Mesendoderm (in vitro differentiated cells): ENCODE results near the gene NDUFAF8.

Source experiments
- DNase-seq: peaks from one replicate; pipeline ENCODE4 v3.0.0; 2013
- H2AK5ac ChIP-seq: 2 replicates; pipeline ENCODE4 v1.6.1; 2013; ENCODE audit warnings: low read length, inconsistent platforms
- H2BK120ac ChIP-seq: 2 replicates; pipeline ENCODE4 v1.6.1; 2013; ENCODE audit warnings: low read depth, mild to moderate bottlenecking, low read length, moderate library complexity, mixed read lengths
- H2BK15ac ChIP-seq: replicated peaks from 2 replicates; pipeline ENCODE4 v1.6.1; 2013; ENCODE audit warnings: low read depth, mild to moderate bottlenecking, moderate library complexity
- H2BK5ac ChIP-seq: 2 replicates; pipeline ENCODE4 v1.6.1; 2013; ENCODE audit warnings: low read length, inconsistent platforms
- H3K18ac ChIP-seq: 2 replicates; pipeline ENCODE4 v1.6.1; 2013; ENCODE audit warnings: mild to moderate bottlenecking, low read length, mixed read lengths
- H3K23ac ChIP-seq: one replicate; pipeline ENCODE4 v1.6.1; 2013; ENCODE audit warnings: low read length
- H3K27ac ChIP-seq: 2 replicates; pipeline ENCODE4 v1.5.1; 2013; ENCODE audit warnings: low read depth, mild to moderate bottlenecking, inconsistent platforms, low read length, moderate library complexity
- H3K27me3 ChIP-seq: 2 replicates; pipeline ENCODE4 v1.6.1; 2013; ENCODE audit warnings: low read length, control low read depth, mild to moderate bottlenecking, inconsistent platforms; ENCODE audit not compliant: insufficient read depth, poor library complexity
- H3K36me3 ChIP-seq: 2 replicates; pipeline ENCODE4 v1.6.1; 2013; ENCODE audit warnings: low read length, inconsistent platforms; ENCODE audit not compliant: control insufficient read depth, insufficient read depth
- H3K4ac ChIP-seq: one replicate; pipeline ENCODE4 v1.6.1; 2013; ENCODE audit warnings: low read depth, mild to moderate bottlenecking, low read length, moderate library complexity
- H3K4me1 ChIP-seq: 2 replicates; pipeline ENCODE4 v1.6.1; 2013; ENCODE audit warnings: low read depth, low read length, inconsistent platforms; ENCODE audit not compliant: control insufficient read depth
- H3K4me2 ChIP-seq: 2 replicates; pipeline ENCODE4 v1.6.1; 2013; ENCODE audit warnings: low read length
- H3K4me3 ChIP-seq: 2 replicates; pipeline ENCODE4 v1.5.1; 2013; ENCODE audit warnings: mild to moderate bottlenecking, low read length
- H3K56ac ChIP-seq: one replicate; pipeline ENCODE4 v1.6.1; 2013; ENCODE audit warnings: low read length
- H3K79me1 ChIP-seq: 2 replicates; pipeline ENCODE4 v1.6.1; 2013; ENCODE audit warnings: low read length, inconsistent platforms
- H3K79me2 ChIP-seq: 2 replicates; pipeline ENCODE4 v1.6.1; 2013; ENCODE audit warnings: mild to moderate bottlenecking, low read length; ENCODE audit not compliant: control insufficient read depth, insufficient read depth
- H3K9ac ChIP-seq: 2 replicates; pipeline ENCODE4 v1.6.1; 2013; ENCODE audit warnings: low read length, inconsistent platforms
- H4K5ac ChIP-seq: one replicate; pipeline ENCODE4 v1.6.1; 2013; ENCODE audit warnings: low read length
- H4K8ac ChIP-seq: one replicate; pipeline ENCODE4 v1.6.1; 2013; ENCODE audit warnings: low read depth, mild to moderate bottlenecking, control low read depth, low read length, moderate library complexity
- WGBS: extraction: QIAGEN DNeasy Blood & Tissue Kit; methylation state at CpG from one replicate; pipeline ENCODE4 v1.1.7; 2013; ENCODE audit warnings: low lambda C conversion rate, missing lambda C conversion rate; ENCODE audit not compliant: insufficient coverage; ENCODE audit errors: extremely low coverage; 5-methylcytosine and 5-hydroxymethylcytosine counted together

The NDUFAF8 gene

DNA sequence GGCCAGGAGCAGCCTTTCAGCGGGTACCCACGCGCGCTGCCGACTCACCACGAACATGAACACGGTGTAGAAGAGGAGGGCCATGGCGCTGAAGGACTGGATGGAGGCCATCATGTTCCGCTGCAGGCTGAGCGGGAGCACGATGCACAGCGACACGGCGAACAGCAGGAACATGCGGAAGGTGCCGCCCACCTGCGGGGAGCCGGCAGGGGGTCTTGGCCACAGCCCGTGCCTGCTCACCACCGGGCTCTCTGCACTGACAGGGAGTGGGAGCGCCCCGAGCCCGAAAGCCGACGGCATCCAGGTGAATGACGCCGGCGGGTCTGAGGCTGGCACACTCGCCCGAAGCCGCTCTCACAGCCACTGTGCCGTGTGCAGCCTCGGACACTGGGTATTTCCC, 43.0 kb downstream of the NDUFAF8 start:
- no peak overlapping the region for H2BK120ac ChIP-seq
- no peak overlapping the region for H3K4me3 ChIP-seq
- H3K79me2 ChIP-seq: peaks cover 4% of the 10 kb centered on the region
- H4K8ac ChIP-seq: no peak overlapping the region
- H3K4me1 ChIP-seq: no peaks in the 10 kb centered on the region
- H3K79me1 ChIP-seq: peaks cover 5% of the 10 kb centered on the region
- H2AK5ac ChIP-seq: no peak overlapping the region
- no peak overlapping the region for H3K4ac ChIP-seq
- no peak overlapping the region for H2BK5ac ChIP-seq
- no peaks in the 10 kb centered on the region for H3K36me3 ChIP-seq
- no peak overlapping the region for H3K4me2 ChIP-seq
- no peak overlapping the region for H2BK15ac ChIP-seq
- no peak overlapping the region for H3K18ac ChIP-seq
- no peak for DNase-seq
- H3K56ac ChIP-seq: no peak overlapping the region
- H3K9ac ChIP-seq: no peak overlapping the region
- no CpG with 5 or more reads among the region's 33 CpGs for WGBS
- H3K23ac ChIP-seq: no peak overlapping the region
- H4K5ac ChIP-seq: no peak overlapping the region
- H3K27ac ChIP-seq: no peak overlapping the region
- no peaks in the 10 kb centered on the region for H3K27me3 ChIP-seq

DNA sequence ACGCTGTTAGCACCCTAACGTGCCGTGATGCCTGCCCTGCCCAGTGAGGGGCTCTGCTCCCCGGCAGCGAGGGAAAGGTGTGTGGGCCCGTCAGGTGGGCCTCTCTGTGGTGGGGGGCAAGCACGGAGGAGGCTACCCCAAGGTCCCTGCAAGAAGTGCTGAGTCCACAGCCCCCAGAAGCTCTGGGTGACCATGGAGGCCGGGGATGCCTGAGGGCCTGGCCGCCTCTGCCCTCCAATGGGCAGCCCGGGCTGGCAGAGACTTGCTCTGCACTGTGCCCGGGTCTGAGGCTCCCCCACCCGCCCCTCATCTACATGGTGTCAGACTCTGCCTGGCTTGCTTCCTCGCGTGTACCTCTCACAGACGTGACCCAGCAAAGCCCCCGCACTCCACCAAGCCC, 43.8 kb downstream of the NDUFAF8 start:
- H3K18ac ChIP-seq: no peak overlapping the region
- H3K56ac ChIP-seq: no peak overlapping the region
- no peak overlapping the region for H3K23ac ChIP-seq
- no peak overlapping the region for H3K27ac ChIP-seq
- no peak overlapping the region for H4K8ac ChIP-seq
- no peak overlapping the region for H3K4me3 ChIP-seq
- no peaks in the 10 kb centered on the region for H3K4me1 ChIP-seq
- no peak overlapping the region for H2AK5ac ChIP-seq
- no peak overlapping the region for H2BK5ac ChIP-seq
- no peak overlapping the region for H3K4me2 ChIP-seq
- H3K9ac ChIP-seq: no peak overlapping the region
- no peaks in the 10 kb centered on the region for H3K36me3 ChIP-seq
- H2BK15ac ChIP-seq: no peak overlapping the region
- H3K4ac ChIP-seq: no peak overlapping the region
- H3K27me3 ChIP-seq: no peaks in the 10 kb centered on the region
- H3K79me2 ChIP-seq: peaks cover 4% of the 10 kb centered on the region
- no peak overlapping the region for H2BK120ac ChIP-seq
- H4K5ac ChIP-seq: no peak overlapping the region
- no CpG with 5 or more reads among the region's 16 CpGs for WGBS
- H3K79me1 ChIP-seq: peaks cover 5% of the 10 kb centered on the region
- no peak for DNase-seq

DNA sequence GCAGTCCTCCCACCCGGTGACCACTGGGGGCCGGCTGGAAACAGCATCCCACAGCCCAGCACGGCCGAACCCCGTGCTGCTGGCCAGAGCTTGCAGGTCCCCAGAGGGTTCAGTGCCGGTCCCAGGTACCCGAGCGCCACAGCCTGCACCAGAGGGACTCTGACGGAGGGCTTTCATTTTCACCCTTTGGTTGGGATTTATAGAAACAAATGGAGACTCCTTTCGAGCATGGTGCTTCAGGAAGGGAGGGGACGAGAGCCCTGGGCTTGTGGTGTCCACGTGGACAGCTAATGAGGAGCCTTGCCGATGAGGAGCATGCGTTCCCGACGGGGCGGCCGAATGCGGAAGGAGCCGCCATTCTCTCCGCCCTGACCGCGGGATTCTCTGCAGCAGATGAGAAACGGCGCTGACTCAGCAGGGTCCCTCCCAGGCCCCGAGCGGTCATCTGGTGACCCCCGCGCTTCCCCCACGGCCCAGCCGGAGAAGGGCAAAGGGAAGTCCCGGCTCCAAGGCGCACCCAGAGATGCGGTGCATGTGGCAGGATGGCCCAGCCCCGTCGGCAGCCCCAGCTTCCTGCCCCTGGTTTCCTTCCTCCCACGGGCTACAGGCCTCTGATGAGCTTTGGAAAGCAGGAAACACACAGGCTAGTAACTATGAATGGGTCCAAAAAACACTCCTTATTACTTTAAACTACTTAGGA, 46.2 kb downstream of the NDUFAF8 start:
- H2BK120ac ChIP-seq: no peak overlapping the region
- no CpG with 5 or more reads among the region's 37 CpGs for WGBS
- peaks cover 11% of the 10 kb centered on the region for H3K79me2 ChIP-seq
- no peak overlapping the region for H2AK5ac ChIP-seq
- H3K27me3 ChIP-seq: no peaks in the 10 kb centered on the region
- no peak overlapping the region for H3K9ac ChIP-seq
- DNase-seq: no peak
- H3K79me1 ChIP-seq: peaks cover 16% of the 10 kb centered on the region
- H3K18ac ChIP-seq: no peak overlapping the region
- no peak overlapping the region for H2BK5ac ChIP-seq
- no peak overlapping the region for H3K4me3 ChIP-seq
- no peak overlapping the region for H3K23ac ChIP-seq
- no peak overlapping the region for H3K4ac ChIP-seq
- no peak overlapping the region for H4K8ac ChIP-seq
- H2BK15ac ChIP-seq: no peak overlapping the region
- peak overlapping the region; percentile 17 for H3K56ac ChIP-seq
- H3K4me2 ChIP-seq: no peak overlapping the region
- H4K5ac ChIP-seq: no peak overlapping the region
- no peaks in the 10 kb centered on the region for H3K4me1 ChIP-seq
- H3K27ac ChIP-seq: no peak overlapping the region
- no peaks in the 10 kb centered on the region for H3K36me3 ChIP-seq

DNA sequence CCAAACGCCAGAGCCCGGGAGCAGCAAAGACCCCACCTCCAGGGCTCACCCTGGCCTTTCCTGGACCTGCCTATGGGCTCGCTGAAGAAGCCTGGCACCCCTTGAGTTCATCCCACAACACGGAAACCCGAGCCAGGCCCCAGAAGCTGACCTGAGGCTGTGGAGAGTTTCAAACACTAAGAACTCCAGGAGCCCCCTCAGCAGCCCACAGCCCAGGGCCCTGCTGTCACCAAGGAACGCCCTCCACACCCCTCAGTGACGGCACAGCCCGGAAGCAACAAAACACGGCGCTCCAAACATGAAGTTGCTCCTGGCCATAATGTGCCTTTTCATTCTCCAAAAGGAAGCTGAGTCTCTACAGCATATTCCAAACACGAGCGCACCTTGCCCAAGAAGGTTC, 46.8 kb downstream of the NDUFAF8 start:
- no peak overlapping the region for H4K5ac ChIP-seq
- no peaks in the 10 kb centered on the region for H3K36me3 ChIP-seq
- H4K8ac ChIP-seq: no peak overlapping the region
- no peak overlapping the region for H3K27ac ChIP-seq
- H2BK15ac ChIP-seq: no peak overlapping the region
- H3K18ac ChIP-seq: no peak overlapping the region
- no peak overlapping the region for H3K4me2 ChIP-seq
- H3K9ac ChIP-seq: no peak overlapping the region
- no peaks in the 10 kb centered on the region for H3K4me1 ChIP-seq
- no peak overlapping the region for H3K4me3 ChIP-seq
- no peak overlapping the region for H3K4ac ChIP-seq
- no peak overlapping the region for H2BK120ac ChIP-seq
- no peak overlapping the region for H3K56ac ChIP-seq
- H2BK5ac ChIP-seq: no peak overlapping the region
- no peak overlapping the region for H3K23ac ChIP-seq
- no peak overlapping the region for H2AK5ac ChIP-seq
- no peaks in the 10 kb centered on the region for H3K27me3 ChIP-seq
- WGBS: no CpG with 5 or more reads among the region's 12 CpGs
- H3K79me1 ChIP-seq: peaks cover 17% of the 10 kb centered on the region
- no peak for DNase-seq
- H3K79me2 ChIP-seq: peaks cover 13% of the 10 kb centered on the region

DNA sequence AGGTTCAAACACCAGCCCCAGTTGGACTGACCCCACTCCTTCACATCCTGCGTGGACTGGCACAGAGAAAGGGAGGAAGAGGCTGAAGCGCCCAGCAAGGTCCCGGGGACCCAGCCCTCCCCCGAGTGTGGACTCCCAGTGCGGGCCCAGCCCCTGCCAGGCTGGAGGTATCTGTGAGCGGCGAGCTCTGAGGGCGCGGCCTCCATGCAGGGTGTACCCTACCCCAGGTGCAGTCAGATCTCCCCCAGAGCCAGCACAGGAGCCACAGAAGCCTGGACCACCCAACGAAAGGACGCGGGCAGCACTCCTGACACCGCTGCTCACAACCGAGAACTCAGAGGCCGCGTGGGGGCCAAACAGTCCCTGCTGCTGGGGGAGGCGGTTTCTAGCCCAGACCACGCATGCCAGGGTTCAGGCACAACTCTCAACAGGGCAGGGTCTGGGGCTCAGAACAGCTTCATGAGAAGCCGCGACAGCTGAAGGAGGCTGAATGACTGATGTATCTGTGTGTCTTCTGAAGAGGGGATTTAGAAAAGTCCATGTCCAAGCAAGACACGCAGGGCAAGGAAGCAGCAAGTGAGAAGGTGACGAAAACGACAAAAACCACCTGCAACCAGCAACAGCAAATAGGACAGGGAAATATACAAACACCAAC, 47.5 kb downstream of the NDUFAF8 start:
- Histone ChIP-seq H3K18ac (no peak overlapping the region), H3K9ac (no peak overlapping the region), H3K4me2 (no peak overlapping the region), H4K5ac (no peak overlapping the region), H2AK5ac (no peak overlapping the region), H3K4me3 (no peak overlapping the region), H2BK120ac (no peak overlapping the region), H3K23ac (no peak overlapping the region), H3K27ac (no peak overlapping the region), H3K4ac (no peak overlapping the region), H4K8ac (no peak overlapping the region), H2BK15ac (no peak overlapping the region), H3K56ac (no peak overlapping the region), H3K4me1 (no peaks in the 10 kb centered on the region), H3K27me3 (no peaks in the 10 kb centered on the region), H3K79me1 (peaks cover 19% of the 10 kb centered on the region), H3K36me3 (no peaks in the 10 kb centered on the region), H2BK5ac (no peak overlapping the region), H3K79me2 (peaks cover 15% of the 10 kb centered on the region)
- DNase-seq: no peak
- WGBS: no CpG with 5 or more reads among the region's 23 CpGs
